Fibroblast of lung (primary cell): ENCODE measurements around the gene LAMTOR4.

Experiments used
- CTCF ChIP-seq, 2 donors: IDR thresholded peaks in 1 of 2; conservative IDR thresholded peaks in 1 of 2; 1 replicate in 1 of 2; 2 replicates in 1 of 2; pipeline ENCODE4 v1.5.1; 2011 to 2012; ENCODE audit warnings: low read length in 2 of 2, control low read depth in 1 of 2, inconsistent platforms in 1 of 2, low read depth in 1 of 2, mild to moderate bottlenecking in 1 of 2
- EZH2 ChIP-seq: IDR thresholded peaks from 2 replicates; pipeline ENCODE4 v1.5.1; 2012; ENCODE audit warnings: low read length, control low read depth, mild to moderate bottlenecking; ENCODE audit errors: missing control alignments

- TF ChIP-seq CTCF (conservative IDR thresholded peaks at IDR 0.05 in 1 of 2, IDR thresholded peaks at IDR 0.05 in 1 of 2; ENCODE audit: low read depth in 1 of 2, low read length in 2 of 2) (no peak), EZH2 (no peak)
These were observed 14.4 kb downstream of the LAMTOR4 start for GRCh38 chr7:100163006-100163531.
